Endothelial cell of umbilical vein (primary cell): ENCODE data around the gene THSD4. TPM values are rescaled to one million over a fixed set of nuclear protein-coding genes. Genes with fewer than 3 reads are reported as not detected.

Source experiments
- BruUV-seq: library from RNA; stranded (reverse); fragments of 400-500 nt; replicated peaks from 2 replicates; lab custom pipeline; 2021; lab: Mats Ljungman, UMichigan
- CTCF ChIA-PET: fragments of 300-600, 350-600 bp; sonication (Branson Sonifier 250); formaldehyde crosslinking; loops from one replicate; lab custom pipeline; 2021; ENCODE audit warnings: antibody characterized with exemption, inconsistent platforms; lab: Charles Lee
- POLR2A ChIA-PET: fragments of 300-600, 350-600 bp; sonication (Branson Sonifier 250); formaldehyde crosslinking; loops from one replicate; lab custom pipeline; 2021; ENCODE audit warnings: antibody characterized with exemption, inconsistent platforms; lab: Charles Lee
- DNase-seq: peaks from one replicate; pipeline ENCODE4 v3.0.0-alpha.2; 2011; ENCODE audit warnings: low read depth, low spot score
- FAIRE-seq: peaks from 2 replicates; lab custom pipeline; 2011; peaks lifted over from hg19 to GRCh38; lab: Jason Lieb, UNC
- H2AFZ ChIP-seq: 2 replicates; pipeline ENCODE4 v1.6.0; 2012; ENCODE audit warnings: low read depth, low read length, control low read depth, inconsistent platforms
- H3K27ac ChIP-seq: 2 replicates; pipeline ENCODE4 v1.5.1; 2011; ENCODE audit warnings: low read depth, mild to moderate bottlenecking, control low read depth, low read length, moderate library complexity; ENCODE audit not compliant: insufficient read depth
- H3K27me3 ChIP-seq, 2 experiments: 2 replicates each; pipeline versions ENCODE4 v1.6.0 to v1.6.1; 2011; ENCODE audit warnings: low read length in 2 of 2, mixed read lengths in 1 of 2; ENCODE audit not compliant: control insufficient read depth in 2 of 2, insufficient read depth in 2 of 2
- H3K36me3 ChIP-seq, 2 experiments: 2 replicates in 1 of 2; 3 replicates in 1 of 2; pipeline ENCODE4 v1.5.1; 2011; ENCODE audit warnings: low read length in 2 of 2, mild to moderate bottlenecking in 1 of 2, moderate library complexity in 1 of 2; ENCODE audit not compliant: control insufficient read depth in 2 of 2, insufficient read depth in 2 of 2; ENCODE audit errors: extremely low read depth in 1 of 2
- H3K4me1 ChIP-seq: 3 replicates; pipeline ENCODE4 v1.5.1; 2011; ENCODE audit warnings: mild to moderate bottlenecking, low read length; ENCODE audit not compliant: control insufficient read depth, insufficient read depth; ENCODE audit errors: extremely low read depth
- H3K4me2 ChIP-seq: 2 replicates; pipeline ENCODE4 v1.6.1; 2011; ENCODE audit warnings: low read length, control low read depth, mixed read lengths; ENCODE audit not compliant: insufficient read depth
- H3K4me3 ChIP-seq, 3 experiments: fragments of 200-600 bp in 1 of 3; sonication (generic), shearing (Covaris generic) in 1 of 3; replicated peaks in 1 of 3; 2 replicates each; pipeline ENCODE4 v1.5.1; 2011 to 2016; ENCODE audit warnings: control low read depth in 3 of 3, low read length in 3 of 3, mild to moderate bottlenecking in 2 of 3, inconsistent platforms in 1 of 3, low read depth in 1 of 3, moderate library complexity in 1 of 3; ENCODE audit not compliant: insufficient read depth in 1 of 3
- H3K79me2 ChIP-seq: 2 replicates; pipeline ENCODE4 v1.6.0; 2012; ENCODE audit warnings: low read length, inconsistent platforms; ENCODE audit not compliant: control insufficient read depth, insufficient read depth
- H3K9ac ChIP-seq: replicated peaks from 2 replicates; pipeline ENCODE3; 2011; ENCODE audit warnings: low read length, control low read depth; ENCODE audit not compliant: insufficient read depth; ENCODE audit errors: extremely low read depth
- H3K9me1 ChIP-seq: replicated peaks from 3 replicates; pipeline ENCODE4 v1.6.0; 2011; ENCODE audit warnings: mild to moderate bottlenecking, low read length; ENCODE audit not compliant: control insufficient read depth, insufficient read depth; ENCODE audit errors: extremely low read depth
- H3K9me3 ChIP-seq: replicated peaks from 2 replicates; pipeline ENCODE4 v1.5.1; 2012; ENCODE audit warnings: low read length, inconsistent platforms; ENCODE audit not compliant: control insufficient read depth, insufficient read depth
- H4K20me1 ChIP-seq: replicated peaks from 2 replicates; pipeline ENCODE3; 2011; ENCODE audit warnings: mild to moderate bottlenecking, low read length; ENCODE audit not compliant: control insufficient read depth, insufficient read depth; ENCODE audit errors: extremely low read depth
- CTCF ChIP-seq, 2 donors: IDR thresholded peaks; 1 replicate in 1 of 2; 2 replicates in 1 of 2; pipeline ENCODE4 v1.5.1; 2011; ENCODE audit warnings: low read length in 2 of 2, mild to moderate bottlenecking in 2 of 2, moderate library complexity in 2 of 2, control low read depth in 1 of 2, inconsistent platforms in 1 of 2, low read depth in 1 of 2; ENCODE audit not compliant: insufficient read depth in 1 of 2; ENCODE audit errors: extremely low read depth in 1 of 2
- EZH2 ChIP-seq: IDR thresholded peaks from 2 replicates; pipeline ENCODE4 v1.6.1; 2012; ENCODE audit warnings: borderline replicate concordance, low read depth, mild to moderate bottlenecking, moderate library complexity, low read length, inconsistent platforms; ENCODE audit not compliant: severe bottlenecking
- FOS ChIP-seq: IDR thresholded peaks from 2 replicates; pipeline ENCODE4 v1.6.1; 2011; ENCODE audit warnings: mild to moderate bottlenecking, low read length, moderate library complexity, borderline replicate concordance; ENCODE audit not compliant: insufficient read depth
- GATA2 ChIP-seq: IDR thresholded peaks from 2 replicates; pipeline ENCODE4 v1.7.0; 2011; ENCODE audit warnings: low read depth, mild to moderate bottlenecking, moderate library complexity, mixed read lengths, low read length; ENCODE audit not compliant: insufficient read length, insufficient read depth
- JUN ChIP-seq: IDR thresholded peaks from 2 replicates; pipeline ENCODE4 v1.6.1; 2011; ENCODE audit warnings: borderline replicate concordance, low read depth; ENCODE audit not compliant: insufficient read length, insufficient read depth
- MAX ChIP-seq: IDR thresholded peaks from 2 replicates; pipeline ENCODE4 v1.6.1; 2011; ENCODE audit not compliant: insufficient read depth, insufficient read length
- POLR2A ChIP-seq: IDR thresholded peaks from 2 replicates; pipeline ENCODE4 v1.6.1; 2012; ENCODE audit warnings: low read depth, mild to moderate bottlenecking, control low read depth, low read length
- POLR2AphosphoS5 ChIP-seq: IDR thresholded peaks from 2 replicates; pipeline ENCODE4 v1.6.1; 2012; ENCODE audit warnings: low read depth, mild to moderate bottlenecking, control low read depth, low read length, moderate library complexity; ENCODE audit not compliant: insufficient read depth
- dilution Hi-C: fragments of 300-500 bp; cut with MboI; formaldehyde crosslinking; loops from one replicate; pipeline ENCODE4 v1.15.0; 2019; ENCODE audit warnings: low sequenced_read_pairs; ENCODE audit not compliant: extremely low pct_ligation_motif_present
- intact Hi-C: fragments of 100-400 bp; cut with micrococcal nuclease; formaldehyde crosslinking; loops from one replicate; pipeline ENCODE4 v1.10.0; 2022
- polyA plus RNA-seq, 4 experiments: library from polyadenylated mRNA; depleted of rRNA in 3 of 4; stranded (reverse) in 3 of 4; unstranded in 1 of 4; fragments of >200 nt; gene quantifications; 2 replicates each; pipeline versions ENCODE4 v1.2.1 to v1.2.3, GENCODE V29; 2011 to 2012; ENCODE audit warnings: missing spikeins in 1 of 4
- total RNA-seq: library from RNA; stranded (reverse); gene quantifications from 2 replicates; pipeline ENCODE4 v1.2.3, GENCODE V29; 2021

The THSD4 gene
- total and polyA plus RNA-seq, 2 donors (not counting 3 experiments of a cell fraction or from before 2014, with no cell fraction given), result 9.9 to 25.4 TPM

- FAIRE-seq, result no peak
- Histone ChIP-seq H3K9me3 (no peaks in the 10 kb centered on the region), H3K4me1 (peaks cover 4% of the 10 kb centered on the region), H2AFZ (no peak overlapping the region), H4K20me1 (no peaks in the 10 kb centered on the region), H3K36me3 (no peaks in the 10 kb centered on the region), H3K79me2 (no peaks in the 10 kb centered on the region), H3K4me2 (no peak overlapping the region), H3K9me1 (no peaks in the 10 kb centered on the region), H3K4me3 (no peak overlapping the region), H3K9ac (no peak overlapping the region), H3K27ac (no peak overlapping the region), H3K27me3 (no peaks in the 10 kb centered on the region)
- DNase-seq, result no peak
- TF ChIP-seq GATA2 (no peak), CTCF (IDR thresholded peaks at IDR 0.05; ENCODE audit: extremely low read depth in 1 of 2, insufficient read depth in 1 of 2, low read depth in 1 of 2, low read length in 2 of 2) (no peak), FOS (no peak), EZH2 (no peak), JUN (no peak), MAX (no peak), POLR2AphosphoS5 (no peak), POLR2A (no peak)
- ChIA-PET CTCF (no interaction called here), POLR2A (no interaction called here)
- BruUV-seq, result no TSS peak
- intact Hi-C loops (no loop called here), dilution Hi-C loops (no loop called here)
These were observed 354.1 kb downstream of the THSD4 start for GRCh38 chr15:71469413-71469812.
